Cardiac muscle cell (in vitro differentiated cells and primary cell): ENCODE data around the gene COL5A1. TPM values are rescaled to one million over a fixed set of nuclear protein-coding genes. Genes with fewer than 3 reads are reported as not detected.

Experiments
- DNase-seq, 2 donors: peaks; one replicate each; pipeline versions ENCODE4 v3.0.0 to v3.0.0-alpha.2; 2010 to 2017; ENCODE audit warnings: low read depth in 1 of 2, low spot score in 1 of 2
- H3K27ac ChIP-seq: fragments of 200-600 bp; sonication (generic); 2 replicates; pipeline ENCODE4 v1.5.1; 2016
- H3K27me3 ChIP-seq: fragments of 200-600 bp; sonication (generic); 2 replicates; pipeline ENCODE4 v1.6.0; 2016; ENCODE audit warnings: control low read depth
- H3K36me3 ChIP-seq: fragments of 200-600 bp; sonication (generic); 2 replicates; pipeline ENCODE4 v1.5.1; 2016; ENCODE audit warnings: control low read depth
- H3K4me1 ChIP-seq: fragments of 200-600 bp; sonication (generic); 2 replicates; pipeline ENCODE4 v1.8.1; 2017; ENCODE audit warnings: low read depth, mild to moderate bottlenecking, mixed run types
- H3K4me3 ChIP-seq: fragments of 200-600 bp; sonication (generic); 2 replicates; pipeline ENCODE4 v1.5.1; 2016; ENCODE audit warnings: mild to moderate bottlenecking
- H3K9me3 ChIP-seq: fragments of 200-600 bp; sonication (generic); 2 replicates; pipeline ENCODE4 v1.5.1; 2017; ENCODE audit warnings: low read depth, mild to moderate bottlenecking, control low read depth
- CTCF ChIP-seq: IDR thresholded peaks from 2 replicates; pipeline ENCODE4 v1.5.1; 2012; ENCODE audit warnings: low read depth, mild to moderate bottlenecking, low read length
- polyA plus RNA-seq: library from polyadenylated mRNA; unstranded; fragments of >200 nt; fragmentation: Nextera tagmentation; extraction: Ambion mirVana; gene quantifications from 2 replicates; pipeline ENCODE4 v1.2.1, GENCODE V29; 2016
- total RNA-seq: library from RNA; depleted of rRNA; stranded (reverse); fragments of >200 nt; gene quantifications from 2 replicates; pipeline ENCODE4 v1.2.3, GENCODE V29; 2016

The COL5A1 gene
- total and polyA plus RNA-seq, 2 experiments from 2014 or later, result 34.5 to 129 TPM

GRCh38 chr9:134782921-134783698, 141.5 kb downstream of the COL5A1 start:
- no peak for DNase-seq

DNA sequence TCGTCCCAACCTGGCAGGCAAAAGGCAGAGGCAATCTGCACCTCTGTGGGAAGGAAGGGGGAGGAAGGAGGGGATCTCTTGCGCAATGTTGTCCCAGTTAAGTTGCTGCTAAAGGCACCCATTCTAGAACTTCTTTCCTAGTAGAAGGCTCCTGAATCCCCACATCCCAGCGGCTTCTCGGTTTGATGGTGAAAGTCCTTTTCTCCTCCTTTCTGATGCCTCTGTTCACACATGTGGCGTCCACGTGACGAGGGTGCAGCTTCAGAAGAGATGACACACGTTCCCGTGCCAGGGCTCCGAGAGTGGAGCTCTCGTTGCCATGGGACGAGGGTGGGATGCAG, 142.1 kb downstream of the COL5A1 start:
- TF ChIP-seq CTCF, result no peak
- Histone ChIP-seq H3K27me3 (no peaks in the 10 kb centered on the region), H3K4me1 (peaks cover 12% of the 10 kb centered on the region), H3K4me3 (no peak overlapping the region), H3K27ac (no peak overlapping the region), H3K36me3 (no peaks in the 10 kb centered on the region), H3K9me3 (no peaks in the 10 kb centered on the region)
- DNase-seq, result peak in 1 of 2 donors; percentile 60

More at GRCh38 chr9:134782921-134783698, 141.5 kb downstream of the COL5A1 start:
- peaks cover 12% of the 10 kb centered on the region for H3K4me1 ChIP-seq
- H3K27me3 ChIP-seq, result no peaks in the 10 kb centered on the region
- no peak overlapping the region for H3K4me3 ChIP-seq
- TF ChIP-seq CTCF, result no peak
- no peak overlapping the region for H3K27ac ChIP-seq
- no peaks in the 10 kb centered on the region for H3K36me3 ChIP-seq
- H3K9me3 ChIP-seq, result no peaks in the 10 kb centered on the region

- Histone ChIP-seq H3K4me1 (peaks cover 20% of the 10 kb centered on the region), H3K27me3 (no peaks in the 10 kb centered on the region), H3K9me3 (no peaks in the 10 kb centered on the region), H3K4me3 (no peak overlapping the region), H3K27ac (peak overlapping the region; percentile 72), H3K36me3 (no peaks in the 10 kb centered on the region)
- peak in 1 of 2 donors; percentile 21 for DNase-seq
- TF ChIP-seq CTCF, result no peak
Observed at GRCh38 chr9:134784577-134785305, 143.1 kb downstream of the COL5A1 start.

DNA sequence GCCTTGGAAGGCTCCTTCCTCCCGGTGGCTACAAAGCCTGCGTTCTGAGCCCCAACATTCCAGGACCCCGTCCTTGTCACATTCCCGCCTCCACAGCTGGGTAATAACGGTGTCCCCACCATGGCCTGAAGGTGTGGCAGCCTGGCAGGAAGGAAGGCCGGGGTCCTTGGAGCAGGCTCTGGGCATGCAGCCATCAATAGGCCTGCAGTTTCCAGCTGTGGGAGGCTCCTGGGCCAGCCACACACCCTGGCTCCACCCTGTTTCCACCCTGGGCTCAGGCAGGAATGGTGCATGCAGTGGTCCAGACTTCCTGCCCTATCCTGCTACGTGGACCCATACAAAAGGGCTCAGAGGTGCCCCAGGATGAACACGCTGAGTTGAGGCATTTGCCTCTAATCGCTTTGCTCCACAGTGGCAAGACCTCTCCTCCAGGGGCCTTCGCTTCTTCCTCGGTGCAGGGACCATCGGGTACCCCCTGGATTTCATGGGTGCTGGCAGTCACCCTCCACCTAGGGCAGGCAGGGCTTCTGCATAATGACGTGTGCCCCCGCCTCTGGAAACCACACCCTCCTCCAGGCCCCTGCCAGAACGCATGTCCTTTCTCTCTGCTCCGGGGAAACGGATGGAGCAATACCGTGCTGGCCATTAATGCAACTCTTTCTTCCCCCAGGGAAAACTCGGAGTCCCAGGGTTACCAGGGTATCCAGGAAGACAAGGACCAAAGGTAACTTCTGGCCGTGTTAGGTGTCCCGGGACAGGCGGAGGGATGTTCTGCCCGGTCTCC, 143.9 kb downstream of the COL5A1 start:
- H3K27ac ChIP-seq, result peak overlapping the region; percentile 72
- no peaks in the 10 kb centered on the region for H3K27me3 ChIP-seq
- no peak for TF ChIP-seq CTCF
- no peak overlapping the region for H3K4me3 ChIP-seq
- no peaks in the 10 kb centered on the region for H3K9me3 ChIP-seq
- DNase-seq, result peak in 1 of 2 donors; percentile 63
- peaks cover 23% of the 10 kb centered on the region for H3K4me1 ChIP-seq
- no peaks in the 10 kb centered on the region for H3K36me3 ChIP-seq
